C4-2B (cell line): ENCODE measurements around the gene GEMIN4.

ENCODE experiments used
- ZFX ChIP-seq: fragments of 450-650 bp; IDR thresholded peaks from 2 replicates; pipeline ENCODE4 v1.6.1; 2017
- TF ChIP-seq, protein P1 (sequence below): fragments of 450-650 bp; conservative IDR thresholded peaks from 2 replicates; pipeline ENCODE4 v1.5.1; 2017; ENCODE audit warnings: mild to moderate bottlenecking

DNA sequence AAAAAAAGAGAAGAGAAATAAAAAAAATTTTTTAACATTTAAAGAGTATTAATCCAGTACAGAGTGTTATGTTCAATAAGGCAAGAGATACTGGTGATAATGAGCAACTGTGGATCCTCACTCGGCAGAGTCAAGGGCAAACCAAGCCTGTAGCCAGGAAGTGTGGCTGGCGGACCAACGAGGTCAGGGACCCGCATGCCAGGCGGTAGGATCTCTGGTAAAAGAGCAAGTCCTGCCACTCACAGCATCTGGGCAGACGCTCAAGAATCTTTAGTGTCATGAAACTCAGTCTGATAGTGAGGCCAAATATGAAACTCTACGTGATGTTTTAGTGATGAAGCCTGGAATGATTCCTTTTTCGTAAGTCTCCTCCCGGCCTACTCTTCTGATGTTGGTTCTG lies 8.3 kb upstream of the GEMIN4 start:
- TF ChIP-seq, protein P1, sequence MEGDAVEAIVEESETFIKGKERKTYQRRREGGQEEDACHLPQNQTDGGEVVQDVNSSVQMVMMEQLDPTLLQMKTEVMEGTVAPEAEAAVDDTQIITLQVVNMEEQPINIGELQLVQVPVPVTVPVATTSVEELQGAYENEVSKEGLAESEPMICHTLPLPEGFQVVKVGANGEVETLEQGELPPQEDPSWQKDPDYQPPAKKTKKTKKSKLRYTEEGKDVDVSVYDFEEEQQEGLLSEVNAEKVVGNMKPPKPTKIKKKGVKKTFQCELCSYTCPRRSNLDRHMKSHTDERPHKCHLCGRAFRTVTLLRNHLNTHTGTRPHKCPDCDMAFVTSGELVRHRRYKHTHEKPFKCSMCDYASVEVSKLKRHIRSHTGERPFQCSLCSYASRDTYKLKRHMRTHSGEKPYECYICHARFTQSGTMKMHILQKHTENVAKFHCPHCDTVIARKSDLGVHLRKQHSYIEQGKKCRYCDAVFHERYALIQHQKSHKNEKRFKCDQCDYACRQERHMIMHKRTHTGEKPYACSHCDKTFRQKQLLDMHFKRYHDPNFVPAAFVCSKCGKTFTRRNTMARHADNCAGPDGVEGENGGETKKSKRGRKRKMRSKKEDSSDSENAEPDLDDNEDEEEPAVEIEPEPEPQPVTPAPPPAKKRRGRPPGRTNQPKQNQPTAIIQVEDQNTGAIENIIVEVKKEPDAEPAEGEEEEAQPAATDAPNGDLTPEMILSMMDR, result no peak
- TF ChIP-seq ZFX, result no peak
